ENCODE data around the gene GRAMD1A. TPM values are rescaled to one million over a fixed set of nuclear protein-coding genes. Genes with fewer than 3 reads are reported as not detected.
"Not testable (repeated sequence)": the region's sequence is repeated elsewhere in the genome, so short reads cannot be mapped to it uniquely, and the experiment has no call there.

The GRAMD1A gene
- total RNA-seq, 4 donors from 2014 or later = 14.2 to 32.1 (median 21.6) TPM

- H3K36me3 ChIP-seq = peaks cover 0 to 5% (median 2%) of the 10 kb centered on the region in 4 donors
- TF ChIP-seq CTCF (IDR thresholded peaks at IDR 0.05) (no peak), POLR2A (IDR thresholded peaks at IDR 0.05) (no peak), EP300 (IDR thresholded peaks at IDR 0.05; ENCODE audit: low read depth) (no peak), POLR2AphosphoS5 (IDR thresholded peaks at IDR 0.05) (no peak)
- H3K9me3 ChIP-seq = no peaks in the 10 kb centered on the region
- H3K4me1 ChIP-seq = peaks cover 3 to 13% (median 8%) of the 10 kb centered on the region in 4 donors
- 89% methylated on average over 8 of the region's 8 CpGs for WGBS, 2 donors (ENCODE audit: low coverage in 1 of 2)
- H3K4me3 ChIP-seq = no peak overlapping the region
- peaks cover 23% of the 10 kb centered on the region for H3K27me3 ChIP-seq
- DNase-seq = no peak
- no peak overlapping the region for H3K27ac ChIP-seq
- intact Hi-C loops (cut with DNase I; ENCODE audit: low total_unique reads) (no loop called here), in situ Hi-C loops (cut with MboI; ENCODE audit: low pct_ligation_motif_present in 1 of 4, low pct_unique_long_range_greater_than_20kb in 1 of 4, low sequenced_read_pairs in 3 of 4) (no loop called here)
Observed at GRCh38 chr19:35027009-35027408, 26.9 kb downstream of the GRAMD1A start.

GRCh38 chr19:35027851-35028599 lies 27.9 kb downstream of the GRAMD1A start:
- in situ Hi-C loops (cut with MboI; ENCODE audit: low pct_ligation_motif_present in 1 of 4, low pct_unique_long_range_greater_than_20kb in 1 of 4, low sequenced_read_pairs in 3 of 4) = no loop called here
- Histone ChIP-seq H3K27me3 (peaks cover 33% of the 10 kb centered on the region), H3K27ac (no peak overlapping the region), H3K4me3 (no peak overlapping the region), H3K36me3 (no peaks in the 10 kb centered on the region), H3K9me3 (no peaks in the 10 kb centered on the region), H3K4me1 (peaks cover 3 to 13% (median 8%) of the 10 kb centered on the region in 4 donors)
- no peak for TF ChIP-seq CTCF (IDR thresholded peaks at IDR 0.05)
- TF ChIP-seq POLR2A (IDR thresholded peaks at IDR 0.05) = no peak
- TF ChIP-seq POLR2AphosphoS5 (IDR thresholded peaks at IDR 0.05) = no peak
- TF ChIP-seq EP300 (IDR thresholded peaks at IDR 0.05; ENCODE audit: low read depth) = no peak
- 74 to 83% methylated on average over 1 to 7 of the region's 7 CpGs for WGBS, 2 donors (ENCODE audit: low coverage in 1 of 2)
- DNase-seq = no peak
- intact Hi-C loops (cut with DNase I; ENCODE audit: low total_unique reads) = no loop called here

- 53 to 78% methylated on average over 3 of the region's 3 CpGs for WGBS, 2 donors (ENCODE audit: low coverage in 1 of 2)
- H3K27me3 ChIP-seq = peaks cover 33% of the 10 kb centered on the region
- peaks cover 3 to 13% (median 8%) of the 10 kb centered on the region in 4 donors for H3K4me1 ChIP-seq
- H3K27ac ChIP-seq; DNase-seq; intact Hi-C loops (cut with DNase I; ENCODE audit: low total_unique reads); H3K9me3 ChIP-seq; H3K36me3 ChIP-seq; H3K4me3 ChIP-seq; in situ Hi-C loops (cut with MboI; ENCODE audit: low pct_ligation_motif_present in 1 of 4, low pct_unique_long_range_greater_than_20kb in 1 of 4, low sequenced_read_pairs in 3 of 4): not testable (repeated sequence)
Observed at GRCh38 chr19:35028600-35028885, 28.4 kb downstream of the GRAMD1A start.

GRCh38 chr19:35029275-35029736 lies 29.2 kb downstream of the GRAMD1A start:
- H3K4me1 ChIP-seq = peaks cover 3 to 13% (median 8%) of the 10 kb centered on the region in 4 donors
- DNase-seq; in situ Hi-C loops (cut with MboI; ENCODE audit: low pct_ligation_motif_present in 1 of 4, low pct_unique_long_range_greater_than_20kb in 1 of 4, low sequenced_read_pairs in 3 of 4); H3K36me3 ChIP-seq; intact Hi-C loops (cut with DNase I; ENCODE audit: low total_unique reads); H3K9me3 ChIP-seq; H3K4me3 ChIP-seq; H3K27ac ChIP-seq: not testable (repeated sequence)
- peaks cover 33% of the 10 kb centered on the region for H3K27me3 ChIP-seq
- WGBS, 2 donors (ENCODE audit: low coverage in 1 of 2) = 60 to 75% methylated on average over 1 to 11 of the region's 11 CpGs

- H3K9me3 ChIP-seq = no peaks in the 10 kb centered on the region
- H3K4me1 ChIP-seq = peaks cover 3 to 13% (median 8%) of the 10 kb centered on the region in 4 donors
- no peaks in the 10 kb centered on the region for H3K36me3 ChIP-seq
- H3K27me3 ChIP-seq = peaks cover 33% of the 10 kb centered on the region
- H3K27ac ChIP-seq = peak overlapping the region in 1 of 4 donors; percentile 13
- TF ChIP-seq POLR2A (IDR thresholded peaks at IDR 0.05) = no peak
- TF ChIP-seq POLR2AphosphoS5 (IDR thresholded peaks at IDR 0.05) = no peak
- TF ChIP-seq EP300 (IDR thresholded peaks at IDR 0.05; ENCODE audit: low read depth) = no peak
- TF ChIP-seq CTCF (IDR thresholded peaks at IDR 0.05) = no peak
- intact Hi-C loops (cut with DNase I; ENCODE audit: low total_unique reads) (no loop called here), in situ Hi-C loops (cut with MboI; ENCODE audit: low pct_ligation_motif_present in 1 of 4, low pct_unique_long_range_greater_than_20kb in 1 of 4, low sequenced_read_pairs in 3 of 4) (no loop called here)
- no peak for DNase-seq
- H3K4me3 ChIP-seq = peak overlapping the region in 2 of 4 donors; percentile 52 to 53
- WGBS, 2 donors (ENCODE audit: low coverage in 1 of 2) = 19% methylated on average over 7 of the region's 11 CpGs; no CpG with 5 or more reads in 1 of the 2 donors
Observed at GRCh38 chr19:35029737-35030256, 29.7 kb downstream of the GRAMD1A start.

Data from transverse colon (tissue), 4 donors.